ENCODE data around the gene VEGFD. TPM values are rescaled to one million over a fixed set of nuclear protein-coding genes. Genes with fewer than 3 reads are reported as not detected.

The VEGFD gene
- total and polyA plus RNA-seq, 9 of the 15 experiments (the other 6 are each of a cell fraction or from before 2014, with no cell fraction given), result 0.03 TPM; not detected in 8

DNA sequence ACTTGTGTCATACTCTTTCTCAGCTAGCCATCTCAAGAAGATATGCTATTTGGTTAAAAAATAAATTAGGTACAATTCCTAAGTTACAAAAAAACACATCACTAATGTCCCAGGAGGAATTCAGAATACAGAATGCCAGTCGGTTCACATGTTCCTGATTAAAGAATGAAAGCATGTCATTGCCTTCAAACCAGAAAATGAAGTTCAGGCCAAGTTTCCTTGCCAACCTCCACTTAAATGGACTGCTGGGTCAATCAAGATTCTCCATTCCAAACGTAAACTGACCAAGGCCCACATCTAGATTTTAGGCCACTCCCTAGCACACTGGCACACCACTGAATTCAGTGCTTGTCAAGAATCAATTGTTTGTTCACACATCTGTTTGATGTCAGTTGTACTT is 55.4 kb downstream of the VEGFD start:
- ChIA-PET CTCF (ENCODE audit: low intra/inter-chr PET ratio) (no interaction called here), POLR2A (no interaction called here)
- Histone ChIP-seq H3K9me1 (ENCODE audit: control insufficient read depth, insufficient read depth, low read length) (no peaks in the 10 kb centered on the region), H3K36me3 (ENCODE audit: control insufficient read depth, insufficient read depth, low read length) (peaks cover 67% of the 10 kb centered on the region), H3K27ac (ENCODE audit: extremely low read depth, low read depth, low read length) (no peak overlapping the region), H3K4me1 (replicated peaks in 1 of 2; ENCODE audit: control insufficient read depth in 2 of 2, insufficient read depth in 2 of 2, low read length in 2 of 2) (no peaks in the 10 kb centered on the region), H3K9ac (ENCODE audit: insufficient read depth in 1 of 2, low read depth in 2 of 2, low read length in 2 of 2) (no peak overlapping the region), H4K20me1 (replicated peaks; ENCODE audit: control insufficient read depth, insufficient read depth, low read length) (no peaks in the 10 kb centered on the region), H3K4me2 (ENCODE audit: insufficient read depth, low read length) (no peak overlapping the region), H3K4me3 (no peak overlapping the region), H3K9me3 (replicated peaks; ENCODE audit: control insufficient read depth, insufficient read depth, low read depth, low read length) (no peaks in the 10 kb centered on the region), H3K79me2 (ENCODE audit: control insufficient read depth, insufficient read depth, low read length) (peaks cover 13% of the 10 kb centered on the region), H2AFZ (ENCODE audit: low read depth, low read length) (no peak overlapping the region), H3K27me3 (ENCODE audit: control insufficient read depth in 2 of 2, insufficient read depth in 2 of 2, low read length in 2 of 2) (no peaks in the 10 kb centered on the region)
- FAIRE-seq (no peak), ATAC-seq (no peak), DNase-seq (ENCODE audit: extremely low read depth in 1 of 4, low spot score in 3 of 4) (no peak)
- TF ChIP-seq IRF2 (CRISPR knock-in tag; IDR thresholded peaks at IDR 0.05), result no peak
- TF ChIP-seq STAT5B (CRISPR knock-in tag; IDR thresholded peaks at IDR 0.05), result no peak
- no peak for TF ChIP-seq MYNN (IDR thresholded peaks at IDR 0.05)
- TF ChIP-seq MYNN (CRISPR knock-in tag; IDR thresholded peaks at IDR 0.05), result no peak
- TF ChIP-seq PTBP1 (IDR thresholded peaks at IDR 0.05; ENCODE audit: low read depth, low read length), result no peak
- no peak for TF ChIP-seq L3MBTL2 (IDR thresholded peaks at IDR 0.05)
- no peak for TF ChIP-seq TBP (optimal IDR thresholded peaks at IDR 0.05; ENCODE audit: low read depth, low read length)
- TF ChIP-seq ZBTB11 (CRISPR knock-in tag; IDR thresholded peaks at IDR 0.05), result no peak
- no peak for TF ChIP-seq GATAD2A (IDR thresholded peaks at IDR 0.05)
- in situ Hi-C loops (cut with MboI) (loop anchor here (25.0 kb wide), 1 partner anchor 133 kb away; no protein-coding TSS in a partner anchor), intact Hi-C loops (cut with micrococcal nuclease) (no loop called here)
- 83% methylated on average over 1 of the region's 2 CpGs for WGBS (ENCODE audit: insufficient coverage, low coverage, missing lambda C conversion rate)
- no TSS peak for BruUV-seq (replicated peaks)
